HG02938 (cell line): Measurements from ENCODE around the gene CELF2.

Experiments used
- ATAC-seq: cut with Tn5 transposase; IDR thresholded peaks from one replicate; pipeline ENCODE4 v1.9.1; 2021; ENCODE audit warnings: mild to moderate bottlenecking, moderate library complexity; ENCODE audit not compliant: unreplicated experiment

Gene CELF2

DNA sequence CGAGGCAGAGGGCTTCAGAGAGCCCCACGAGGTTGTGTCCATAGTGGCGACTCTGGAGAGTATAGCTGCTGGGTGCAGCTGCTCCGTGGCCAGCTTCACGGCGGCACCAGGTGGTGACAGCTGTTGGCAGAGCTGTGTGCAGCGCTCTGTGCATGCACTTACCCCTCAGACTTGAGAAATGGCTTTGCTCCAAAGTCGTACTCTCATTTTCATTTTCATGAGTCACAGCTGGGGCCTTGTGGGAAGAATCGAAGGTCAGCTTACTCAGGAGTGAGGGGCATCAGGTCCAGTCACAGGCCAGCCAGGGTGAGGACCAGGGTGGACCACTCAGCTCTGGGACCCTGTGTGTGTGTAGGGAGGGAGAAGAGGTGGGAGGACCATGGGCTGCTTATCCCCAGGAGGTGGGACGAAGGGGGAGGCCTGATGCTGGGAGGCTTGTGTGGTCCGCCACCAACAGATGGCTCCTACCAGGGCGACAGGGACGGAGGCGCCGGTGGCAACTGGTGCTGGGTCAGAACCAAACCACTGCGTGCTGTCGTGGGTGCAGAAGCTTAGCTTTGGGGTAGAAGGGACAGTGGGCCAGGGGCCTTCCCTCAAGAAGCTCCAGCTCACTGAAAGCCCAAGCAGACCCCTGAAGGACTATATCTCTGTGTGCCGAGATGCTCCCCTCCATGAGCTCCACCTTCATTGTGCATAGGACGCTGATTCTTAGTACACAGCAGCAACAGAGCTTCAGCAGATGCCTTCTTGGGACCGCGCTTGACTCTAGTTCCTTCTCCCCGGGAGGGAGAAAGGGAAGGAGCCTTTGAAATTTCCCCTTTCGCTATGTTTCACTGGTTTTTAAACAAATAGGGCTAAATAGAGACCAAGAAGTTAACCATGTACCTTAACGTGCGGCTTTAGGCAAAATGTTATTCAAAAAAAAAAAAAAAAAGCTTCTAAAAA is 225.0 kb downstream of the CELF2 start:
- peak; percentile 65 for ATAC-seq

DNA sequence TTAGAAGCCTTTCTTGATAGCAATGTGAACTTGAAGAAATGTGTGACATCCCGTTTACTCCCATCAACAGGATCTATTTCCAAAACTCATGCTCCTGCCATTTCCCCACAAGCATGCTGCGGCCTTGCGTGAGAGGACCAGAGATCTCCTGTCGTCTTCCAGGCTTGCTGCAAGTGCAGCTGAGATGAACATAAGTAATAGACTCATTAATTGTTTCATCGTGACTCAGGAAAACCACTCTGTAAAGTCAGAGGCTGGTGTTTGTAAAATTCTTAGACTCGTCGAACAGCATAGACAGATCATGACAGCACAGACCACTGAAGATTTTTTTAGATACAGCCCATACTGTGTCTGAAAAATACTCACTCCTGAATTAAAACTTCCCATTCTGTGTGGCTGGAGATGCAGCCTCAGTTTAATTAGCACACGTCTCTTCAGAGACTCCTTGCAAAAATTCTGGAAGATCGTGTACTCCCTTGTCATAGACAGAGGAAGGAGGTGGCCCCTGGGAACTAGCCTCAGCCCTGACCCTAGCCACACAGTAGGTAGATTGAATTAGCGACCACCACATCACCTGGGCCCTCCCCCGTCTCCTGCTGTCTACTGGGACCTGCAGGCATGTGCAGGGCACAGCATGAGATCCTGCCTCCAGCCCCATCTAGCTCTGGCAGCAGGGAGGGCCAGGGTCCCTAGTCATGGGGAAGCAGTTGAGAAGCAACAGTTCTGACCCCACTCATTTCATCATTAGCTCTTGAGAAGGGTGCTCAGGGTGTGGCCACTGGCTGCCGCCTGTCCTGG is 226.0 kb downstream of the CELF2 start:
- ATAC-seq: no peak

DNA sequence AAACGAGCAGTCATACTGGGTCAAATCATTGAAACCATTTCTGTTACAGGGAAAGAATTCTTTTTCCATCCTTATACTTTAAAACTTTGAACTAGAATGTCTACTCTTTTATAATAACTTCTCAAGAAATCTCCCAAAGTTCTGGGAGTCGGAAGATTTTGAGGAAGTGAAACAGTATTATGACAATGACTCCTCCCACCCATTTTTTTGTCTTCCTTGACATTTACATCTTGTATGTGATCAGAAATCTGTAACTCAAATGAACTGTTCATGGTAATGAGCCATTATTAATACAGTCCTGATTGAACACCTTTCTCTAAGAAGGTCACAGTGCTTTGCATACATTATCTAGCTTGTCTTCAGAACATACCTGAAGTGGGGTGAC is 227.4 kb downstream of the CELF2 start:
- no peak for ATAC-seq

DNA sequence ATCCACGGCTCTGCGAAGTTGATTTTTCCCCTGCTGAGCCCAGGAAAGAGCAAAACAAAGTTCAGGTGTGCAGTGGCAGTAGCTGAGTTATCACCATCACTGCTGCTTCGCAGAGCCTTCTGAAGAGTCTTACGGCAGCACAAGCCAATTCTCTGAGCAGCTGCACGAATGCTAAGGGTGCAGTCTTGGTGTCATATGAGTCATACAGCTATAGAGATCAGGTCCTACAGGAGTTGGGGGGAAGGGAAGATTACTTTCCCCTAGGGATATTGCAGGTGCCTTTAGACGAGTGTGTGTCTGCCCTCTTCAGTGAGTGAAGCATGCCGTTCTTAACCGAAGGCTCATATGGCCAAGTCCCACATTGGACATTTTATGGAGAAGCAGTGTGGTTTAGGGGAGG is 227.8 kb downstream of the CELF2 start:
- peak; percentile 54 for ATAC-seq

DNA sequence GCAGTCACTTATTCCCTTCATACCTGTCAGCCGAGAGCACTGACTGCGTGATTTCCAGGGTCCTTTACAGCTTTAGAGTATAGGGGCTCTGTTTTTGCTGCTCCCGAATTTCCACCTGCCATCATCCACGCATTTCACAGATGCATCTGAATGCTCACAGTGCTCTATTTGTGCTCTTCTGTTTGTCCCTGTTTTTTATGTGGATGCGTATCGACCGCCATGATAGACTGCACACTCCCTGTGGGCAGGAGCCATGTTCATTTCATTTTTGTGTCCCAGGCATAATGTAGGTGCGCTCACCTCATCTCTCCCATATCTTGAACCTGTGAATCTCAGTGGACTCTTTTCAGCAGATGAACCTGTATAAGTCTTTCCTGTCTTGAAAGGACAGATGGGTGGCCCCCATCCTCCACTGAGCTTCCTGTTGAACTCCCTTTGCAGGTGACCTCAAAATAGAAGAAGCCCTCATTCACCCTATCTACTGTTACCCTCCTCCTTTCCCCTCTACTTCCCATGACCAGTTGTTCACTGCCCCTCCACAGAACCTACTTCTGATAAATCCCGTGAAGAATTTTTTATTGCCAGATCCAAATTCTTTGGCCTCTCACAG is 228.4 kb downstream of the CELF2 start:
- ATAC-seq: no peak

DNA sequence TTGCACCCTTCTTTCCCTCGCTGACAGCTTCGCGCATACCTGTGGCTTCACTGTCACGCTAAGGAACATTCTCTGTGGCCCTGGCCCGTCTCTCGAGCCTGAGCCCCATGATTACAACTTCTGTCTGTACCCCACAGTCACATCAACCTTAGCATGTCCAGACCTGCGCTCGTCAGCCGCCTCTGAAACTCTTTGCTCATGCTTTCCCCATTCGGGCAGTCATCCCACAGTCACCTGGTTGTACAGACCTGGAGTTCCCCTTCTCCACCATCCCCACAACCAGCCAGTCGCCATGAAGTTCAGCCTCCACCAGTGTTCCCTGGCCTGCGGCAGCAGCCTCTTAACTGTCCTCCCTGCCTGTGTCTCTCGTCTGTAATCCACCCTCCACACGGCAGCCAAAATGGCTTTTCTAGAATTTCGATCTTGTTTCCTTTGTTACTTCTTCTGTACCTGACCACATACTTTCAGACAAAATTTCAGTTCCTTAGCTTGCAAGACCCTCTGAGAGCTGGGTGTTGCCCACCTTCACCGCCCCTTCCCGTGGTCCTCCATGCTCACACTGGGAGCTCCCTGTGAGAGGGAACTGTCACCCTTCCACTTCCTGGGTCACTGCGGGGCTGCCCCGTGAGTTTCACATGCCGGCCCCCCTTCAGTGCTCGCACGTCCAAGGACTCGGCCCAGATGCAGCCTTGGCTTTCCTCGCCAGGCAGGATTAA is 229.2 kb downstream of the CELF2 start:
- ATAC-seq: no peak

DNA sequence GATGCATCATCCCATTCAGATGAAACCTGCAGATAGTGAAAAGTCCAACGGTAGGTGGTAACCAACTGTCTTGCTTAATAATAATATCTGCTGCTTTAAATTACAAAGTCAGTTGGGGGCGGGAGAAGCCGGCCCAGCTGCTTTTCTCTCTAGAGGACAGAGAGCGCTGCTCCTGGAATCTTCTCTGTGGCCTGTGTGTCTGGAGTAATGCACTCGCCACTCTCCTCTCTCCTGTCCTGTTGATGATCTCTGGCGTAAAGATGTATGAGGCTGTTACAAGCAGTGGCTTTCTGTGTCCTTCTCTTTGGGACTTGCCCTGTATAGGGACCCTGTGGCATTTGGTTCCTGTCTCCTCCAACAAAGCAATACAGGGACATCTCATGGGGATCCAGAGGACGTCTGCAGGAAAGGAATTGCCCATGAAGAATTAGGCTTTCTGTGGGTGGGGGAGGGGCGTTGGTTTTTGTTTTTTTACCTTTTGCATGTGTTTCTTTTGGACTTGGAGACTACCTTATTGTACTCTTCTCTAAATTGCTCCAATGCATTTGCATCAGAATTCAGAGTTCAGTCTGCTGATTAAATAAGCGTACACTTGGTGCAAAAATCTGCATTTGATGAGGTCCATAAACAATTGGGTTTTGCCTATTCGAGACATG is 231.6 kb downstream of the CELF2 start:
- ATAC-seq: no peak

DNA sequence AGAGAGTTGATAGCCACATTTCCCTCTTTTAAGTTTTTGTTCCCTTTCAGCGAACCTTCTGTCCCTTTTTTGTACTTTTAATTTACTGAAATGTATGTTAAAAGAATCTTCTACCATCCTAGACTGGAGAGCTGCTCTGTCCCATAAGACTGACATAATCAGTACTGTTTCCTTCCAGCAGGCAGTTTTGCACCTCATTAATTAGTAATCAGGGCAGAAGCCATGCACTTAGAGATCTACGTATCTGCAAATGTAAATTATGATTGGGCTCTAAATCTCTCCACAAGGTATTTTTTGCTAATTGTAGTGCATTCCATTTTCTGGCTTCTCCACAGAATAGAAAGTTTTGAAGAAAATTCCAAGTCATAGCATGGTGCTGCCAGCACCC is 232.1 kb downstream of the CELF2 start:
- ATAC-seq: no peak

DNA sequence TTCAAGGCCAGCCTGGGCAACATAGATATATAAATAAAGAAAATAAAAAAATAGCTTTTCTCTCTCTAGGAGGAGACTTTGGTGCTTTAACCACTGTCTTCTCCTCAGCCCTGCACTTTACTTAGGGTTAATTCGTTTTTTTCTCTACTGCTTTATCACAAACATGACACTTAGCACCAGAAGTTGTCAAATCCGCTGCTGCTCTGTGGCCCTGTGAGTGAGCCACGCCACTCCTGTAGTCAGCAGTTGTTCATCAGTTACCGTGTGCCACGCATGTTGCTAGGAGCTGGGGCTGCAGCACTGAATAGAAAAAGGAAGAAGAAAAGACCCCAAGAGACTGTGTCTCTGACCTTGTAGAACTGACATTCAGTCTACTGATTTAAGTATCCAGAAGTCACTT is 232.6 kb downstream of the CELF2 start:
- ATAC-seq: no peak

DNA sequence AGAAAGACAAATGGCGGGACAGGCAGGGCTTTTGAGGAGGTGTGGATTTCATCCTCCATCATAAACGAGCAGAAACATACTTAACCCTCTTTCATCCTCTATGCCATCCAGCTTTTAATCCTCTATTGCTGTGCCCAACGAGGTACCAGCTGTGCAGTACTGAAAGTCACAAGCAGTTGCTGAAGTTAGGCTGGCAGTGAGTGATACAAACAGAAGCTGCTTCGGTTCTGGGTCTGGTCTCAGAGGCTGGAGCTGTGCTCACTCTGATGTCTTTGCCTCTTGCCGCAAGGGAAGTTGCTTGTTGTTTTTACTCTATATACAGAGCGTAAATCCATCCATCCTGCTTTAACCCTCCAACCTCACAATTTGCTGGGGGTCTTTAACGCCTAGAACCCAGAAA is 235.2 kb downstream of the CELF2 start:
- no peak for ATAC-seq

DNA sequence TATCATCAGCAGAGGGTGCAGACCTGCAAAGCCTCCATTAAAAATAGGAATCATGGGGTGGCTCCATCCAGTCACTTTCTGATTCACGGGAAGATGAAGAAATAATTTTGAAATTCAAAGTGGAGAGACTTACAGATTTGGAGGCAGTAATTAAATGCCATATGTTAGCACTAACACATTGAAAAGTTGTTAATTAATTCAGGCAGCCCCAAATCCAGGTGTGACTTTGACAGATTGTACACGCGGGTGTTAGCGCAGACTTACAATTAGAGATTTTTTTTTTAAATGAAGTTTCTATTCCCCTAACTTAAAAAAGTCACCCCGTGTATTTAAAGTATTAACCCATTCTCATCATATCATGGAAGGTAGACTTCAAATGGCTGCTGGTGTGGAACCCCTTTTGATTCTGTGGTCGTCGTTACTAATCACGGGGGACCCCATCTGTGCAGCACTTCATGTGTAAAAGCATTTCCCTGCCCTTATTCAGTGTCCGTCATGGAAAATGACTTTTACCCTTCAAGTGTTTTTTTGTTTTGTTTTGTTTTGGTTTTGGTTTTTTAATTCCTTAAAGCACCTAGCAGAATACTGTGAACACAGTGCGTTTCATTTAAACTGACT is 235.8 kb downstream of the CELF2 start:
- no peak for ATAC-seq

DNA sequence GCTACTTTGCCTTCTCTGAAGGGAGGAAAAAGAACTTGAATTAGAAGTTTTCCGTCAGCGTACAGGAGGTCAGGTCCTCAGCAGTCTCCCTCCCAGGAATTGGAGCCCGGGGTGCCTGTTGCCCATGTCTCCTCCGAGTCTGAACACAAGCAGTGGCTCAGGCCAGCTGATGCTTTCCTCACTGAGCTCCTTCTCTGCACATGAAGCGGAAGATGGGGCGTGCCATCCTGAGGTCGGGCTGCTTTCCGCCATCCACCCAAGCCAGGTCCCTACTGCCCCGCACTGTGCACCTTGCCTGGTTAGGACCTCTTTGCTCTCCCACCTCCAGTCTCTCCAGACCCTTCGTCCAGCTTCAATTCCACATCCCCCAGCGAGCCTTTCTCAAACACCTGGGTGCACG is 237.5 kb downstream of the CELF2 start:
- ATAC-seq: no peak

DNA sequence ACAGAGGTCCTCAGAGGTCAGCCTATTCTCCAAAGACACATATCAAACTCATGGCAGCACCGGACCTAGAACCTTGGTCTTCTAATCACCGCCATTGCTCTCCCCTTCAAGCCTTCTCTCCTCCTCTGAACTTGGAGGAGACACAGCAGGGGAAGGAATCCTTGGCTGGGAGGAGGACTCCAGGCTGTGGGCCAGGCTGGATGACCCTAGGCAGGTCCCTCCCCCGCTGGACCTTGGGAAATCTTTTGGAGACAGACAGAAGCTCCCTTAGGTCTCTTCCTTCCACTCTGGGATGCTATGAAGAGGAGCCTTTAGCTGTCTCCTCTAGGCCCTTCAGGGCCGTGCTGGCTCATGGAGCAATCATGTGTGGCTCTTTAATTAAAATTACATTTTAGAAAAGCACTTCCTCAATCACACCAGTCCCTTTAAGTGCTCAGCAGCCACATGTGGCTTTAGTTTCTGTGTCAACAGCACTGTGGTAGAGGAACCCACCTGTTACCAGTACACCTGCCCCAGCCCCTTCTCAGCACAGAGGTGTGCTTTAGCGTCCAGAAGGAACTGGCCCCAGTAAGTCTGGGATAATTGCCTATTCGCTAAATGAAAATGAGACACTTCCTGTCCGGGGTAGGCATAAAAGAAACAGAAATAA is 238.2 kb downstream of the CELF2 start:
- peak; percentile 40 for ATAC-seq

DNA sequence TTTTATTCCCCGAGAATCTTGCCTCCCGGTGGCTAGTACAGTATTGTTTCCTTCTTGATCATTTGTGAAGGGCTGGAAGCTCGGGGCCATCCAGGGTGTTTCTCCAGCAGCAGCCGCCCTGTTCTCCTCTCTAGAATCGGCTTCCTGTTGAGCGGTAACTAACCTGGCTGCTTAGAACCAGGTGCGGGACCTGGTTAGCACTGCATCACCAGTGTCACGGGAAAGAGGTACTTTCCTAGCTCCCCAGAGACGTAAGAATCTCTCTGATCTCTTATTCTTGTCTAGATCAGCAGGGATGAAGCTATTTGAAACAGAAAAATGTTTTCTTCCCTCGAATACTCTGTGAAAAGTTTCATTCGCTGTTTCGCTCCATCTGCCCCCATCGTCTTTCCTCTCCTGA is 239.2 kb downstream of the CELF2 start:
- ATAC-seq: no peak

DNA sequence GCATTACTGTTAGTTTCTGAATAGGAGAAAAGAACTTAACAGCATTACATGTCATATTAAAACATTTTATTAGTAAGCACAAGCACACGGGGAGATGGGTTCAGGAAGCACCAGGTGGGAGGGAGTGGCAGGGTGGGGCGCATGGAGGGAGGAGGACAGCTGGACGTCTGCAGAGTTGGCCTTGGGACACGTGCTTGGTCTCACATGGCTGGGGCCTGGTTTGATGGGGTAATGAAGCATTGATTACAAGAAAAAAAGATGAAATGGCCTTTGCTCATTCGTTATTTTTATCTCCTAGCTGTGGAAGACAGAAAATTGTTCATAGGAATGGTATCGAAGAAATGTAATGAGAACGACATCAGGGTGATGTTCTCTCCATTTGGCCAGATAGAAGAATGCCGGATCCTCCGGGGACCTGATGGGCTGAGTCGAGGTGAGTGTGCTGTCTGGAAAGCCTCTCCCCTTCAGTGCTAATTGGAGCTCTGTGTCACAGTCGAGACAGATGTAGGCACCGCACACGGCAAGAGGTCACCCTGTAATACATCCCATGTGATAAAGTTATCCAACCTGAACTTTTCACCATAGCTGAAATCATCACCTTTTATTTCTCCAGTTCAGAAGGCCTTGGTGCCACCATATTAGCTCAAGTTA is 239.9 kb downstream of the CELF2 start:
- ATAC-seq: no peak

DNA sequence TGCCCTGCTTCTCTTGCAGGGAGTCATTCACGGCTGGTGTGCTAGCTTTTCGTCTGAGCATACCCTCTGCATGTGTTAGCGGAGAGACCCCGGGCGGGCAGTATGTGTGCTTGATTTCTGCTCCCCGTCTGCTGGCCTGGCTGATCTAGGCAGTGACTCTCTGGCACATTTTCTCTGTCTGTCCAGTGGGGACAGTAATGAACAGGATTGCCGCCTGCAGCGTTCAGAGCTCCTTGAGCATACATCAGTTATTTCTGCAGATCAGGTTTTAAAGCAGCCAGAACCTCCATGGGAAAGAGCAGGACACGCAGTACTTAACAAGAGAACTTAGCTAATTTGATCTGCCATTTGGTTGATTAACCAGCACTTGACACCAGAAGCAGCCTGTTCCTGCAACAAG is 242.5 kb downstream of the CELF2 start:
- no peak for ATAC-seq

DNA sequence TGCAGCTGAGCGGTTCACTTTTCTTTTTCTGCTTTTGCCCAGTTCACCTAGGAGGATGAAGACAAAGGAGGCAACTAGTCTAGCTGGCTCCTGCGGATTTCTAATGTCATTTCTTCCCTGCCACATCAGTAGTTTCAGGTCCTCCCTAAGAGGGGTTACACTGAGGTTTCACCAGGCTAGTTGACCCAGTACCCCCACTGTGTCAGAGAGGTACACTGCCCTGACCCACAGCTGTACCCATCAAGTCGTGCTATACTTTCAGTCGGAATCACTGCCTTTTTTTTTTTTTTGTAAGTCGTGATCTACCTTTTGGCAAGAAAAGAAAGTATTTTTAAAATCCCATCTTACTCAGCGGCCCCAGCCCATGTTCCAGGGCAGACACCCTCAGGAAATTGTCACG is 243.5 kb downstream of the CELF2 start:
- no peak for ATAC-seq

DNA sequence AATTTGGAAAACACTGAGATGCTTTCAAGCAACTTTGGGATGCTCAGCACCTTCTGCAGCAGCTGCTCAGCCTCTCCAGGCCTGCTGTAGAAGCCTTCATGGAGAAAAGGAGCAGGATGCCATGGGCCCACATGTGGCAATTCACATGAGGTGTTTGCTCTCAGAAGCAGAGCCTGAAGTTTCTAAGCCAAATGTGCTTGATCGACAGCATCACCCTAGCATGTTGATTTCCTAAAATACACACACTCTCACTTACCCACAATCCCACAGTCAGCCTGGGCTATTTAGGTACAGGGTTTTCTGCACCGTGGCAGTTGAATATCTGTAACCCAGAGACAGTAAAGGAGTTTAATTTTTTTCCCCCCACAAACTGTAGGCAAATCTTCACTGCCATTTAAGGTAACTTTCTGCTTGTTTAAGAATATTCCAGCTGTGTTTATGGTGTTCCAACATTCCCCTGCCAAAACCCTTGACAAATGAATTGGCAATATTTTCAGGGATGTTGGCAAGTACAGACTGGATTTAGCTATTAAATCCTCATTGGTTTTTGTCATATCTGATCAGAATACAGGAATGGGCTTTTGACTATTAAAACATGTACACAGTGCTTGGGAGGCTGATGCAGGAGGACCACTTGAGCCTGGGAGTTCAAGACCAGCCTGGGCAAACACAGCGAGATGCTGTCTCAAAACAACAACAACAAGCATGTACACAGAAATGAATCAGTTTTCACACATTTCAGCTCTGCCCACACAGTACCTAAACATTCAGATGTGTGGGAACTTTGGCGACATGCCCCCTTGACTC is 244.2 kb downstream of the CELF2 start:
- no peak for ATAC-seq
